ENCODE measurements around the gene NPTN.

DNA sequence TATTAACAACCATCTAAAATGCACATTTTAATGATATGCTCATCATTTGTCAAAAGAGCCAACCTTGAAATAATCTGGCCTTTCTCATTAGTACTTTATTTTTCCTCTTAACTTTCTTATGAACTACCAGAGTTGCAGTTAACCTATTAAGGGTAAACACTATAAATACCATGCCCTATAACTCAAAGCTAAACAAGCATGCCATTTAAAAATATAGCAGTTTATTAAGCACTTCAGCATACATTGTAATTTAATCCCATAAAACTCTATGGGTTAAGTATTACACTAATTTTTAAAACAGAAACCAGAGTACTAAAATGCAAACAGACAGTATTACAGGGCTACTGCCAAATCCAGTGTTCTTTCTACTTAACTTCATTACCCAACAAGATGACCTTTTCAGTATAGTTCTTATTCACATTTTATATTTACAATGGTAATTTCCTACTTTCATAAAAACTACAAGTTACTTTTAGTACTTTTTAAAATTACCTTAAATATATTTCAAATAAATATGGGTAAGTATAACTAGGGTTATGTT lies 11.8 kb downstream of the NPTN start:
- TF ChIP-seq, protein P1, sequence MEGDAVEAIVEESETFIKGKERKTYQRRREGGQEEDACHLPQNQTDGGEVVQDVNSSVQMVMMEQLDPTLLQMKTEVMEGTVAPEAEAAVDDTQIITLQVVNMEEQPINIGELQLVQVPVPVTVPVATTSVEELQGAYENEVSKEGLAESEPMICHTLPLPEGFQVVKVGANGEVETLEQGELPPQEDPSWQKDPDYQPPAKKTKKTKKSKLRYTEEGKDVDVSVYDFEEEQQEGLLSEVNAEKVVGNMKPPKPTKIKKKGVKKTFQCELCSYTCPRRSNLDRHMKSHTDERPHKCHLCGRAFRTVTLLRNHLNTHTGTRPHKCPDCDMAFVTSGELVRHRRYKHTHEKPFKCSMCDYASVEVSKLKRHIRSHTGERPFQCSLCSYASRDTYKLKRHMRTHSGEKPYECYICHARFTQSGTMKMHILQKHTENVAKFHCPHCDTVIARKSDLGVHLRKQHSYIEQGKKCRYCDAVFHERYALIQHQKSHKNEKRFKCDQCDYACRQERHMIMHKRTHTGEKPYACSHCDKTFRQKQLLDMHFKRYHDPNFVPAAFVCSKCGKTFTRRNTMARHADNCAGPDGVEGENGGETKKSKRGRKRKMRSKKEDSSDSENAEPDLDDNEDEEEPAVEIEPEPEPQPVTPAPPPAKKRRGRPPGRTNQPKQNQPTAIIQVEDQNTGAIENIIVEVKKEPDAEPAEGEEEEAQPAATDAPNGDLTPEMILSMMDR (IDR thresholded peaks at IDR 0.05): no peak
- TF ChIP-seq POLR2A (IDR thresholded peaks at IDR 0.05): no peak
